HCT116 (cell line): Measurements from ENCODE around the gene SCRN1. TPM values are rescaled to one million over a fixed set of nuclear protein-coding genes. Genes with fewer than 3 reads are reported as not detected.

ENCODE experiments used
- ATAC-seq: fragments of 200-7000 bp; cut with Tn5 transposase; 2 replicates; pipeline ENCODE4 v1.9.1; 2020; ENCODE audit warnings: mild to moderate bottlenecking, moderate library complexity
- BruUV-seq: library from RNA; stranded (reverse); fragments of 400-500 nt; replicated peaks from 2 replicates; lab custom pipeline; 2021; lab: Mats Ljungman, UMichigan
- CTCF ChIA-PET: fragments of 300-600 bp; sonication (Branson Sonifier 250); formaldehyde crosslinking; loops from one replicate; lab custom pipeline; 2021; ENCODE audit warnings: antibody characterized with exemption; lab: Charles Lee
- POLR2A ChIA-PET: fragments of 300-600, 350-600 bp; sonication (Branson Sonifier 250); formaldehyde crosslinking; loops from one replicate; lab custom pipeline; 2021; ENCODE audit warnings: antibody characterized with exemption; lab: Charles Lee
- RAD21 ChIA-PET, 2 experiments: fragments of 300-600 bp; sonication (Branson Sonifier 250); formaldehyde crosslinking; loops; one replicate each; lab custom pipeline; 2023; ENCODE audit warnings: low total read pairs in 2 of 2; ENCODE audit not compliant: uncharacterized antibody in 2 of 2, unreplicated experiment in 2 of 2, low non-redundant PET in 1 of 2; lab: Charles Lee
- DNase-seq: peaks from one replicate; pipeline ENCODE4 v3.0.0-alpha.2; 2010; ENCODE audit warnings: low read depth, low spot score
- H2AFZ ChIP-seq: fragments of 200-600 bp; shearing (Covaris generic), sonication (generic); 2 replicates; pipeline ENCODE4 v1.6.1; 2017; ENCODE audit warnings: low read depth, mixed run types, mixed read lengths, antibody characterized with exemption, low read length; ENCODE audit not compliant: poor library complexity, severe bottlenecking
- H3K27ac ChIP-seq: 2 replicates; pipeline ENCODE4 v1.5.1; 2012; ENCODE audit warnings: low read depth, low read length
- H3K27me3 ChIP-seq: fragments of 200-600 bp; sonication (generic); 2 replicates; pipeline ENCODE4 v1.6.1; 2016; ENCODE audit warnings: mixed run types, low read length, mixed read lengths; ENCODE audit not compliant: insufficient read depth
- H3K36me3 ChIP-seq, 2 experiments: fragments of 200-500 bp in 1 of 2; fragments of 200-600 bp in 1 of 2; sonication (Bioruptor generic) in 1 of 2; sonication (generic) in 1 of 2; 2 replicates each; pipeline versions ENCODE4 v1.5.1 to v1.6.1; 2014 to 2016; ENCODE audit warnings: low read length in 2 of 2, inconsistent platforms in 1 of 2, mixed read lengths in 1 of 2, mixed run types in 1 of 2; ENCODE audit not compliant: insufficient read depth in 2 of 2, control insufficient read depth in 1 of 2
- H3K4me1 ChIP-seq, 2 experiments: fragments of 200-600 bp in 1 of 2; sonication (generic) in 1 of 2; 2 replicates each; pipeline versions ENCODE4 v1.5.1 to v1.6.1; 2012 to 2017; ENCODE audit warnings: low read length in 2 of 2, inconsistent platforms in 1 of 2, mild to moderate bottlenecking in 1 of 2, mixed read lengths in 1 of 2, mixed run types in 1 of 2, moderate library complexity in 1 of 2; ENCODE audit not compliant: insufficient read depth in 2 of 2, control insufficient read depth in 1 of 2
- H3K4me2 ChIP-seq: fragments of 200-600 bp; sonication (generic); 2 replicates; pipeline ENCODE4 v1.6.1; 2017; ENCODE audit warnings: mixed run types, low read length, mixed read lengths
- H3K4me3 ChIP-seq, 2 experiments: fragments of 200-600 bp in 1 of 2; sonication (generic) in 1 of 2; replicated peaks in 1 of 2; 2 replicates each; pipeline ENCODE4 v1.5.1; 2011 to 2016; ENCODE audit warnings: low read length in 2 of 2, control low read depth in 1 of 2, low read depth in 1 of 2, mild to moderate bottlenecking in 1 of 2, mixed read lengths in 1 of 2, mixed run types in 1 of 2
- H3K79me2 ChIP-seq: fragments of 200-600 bp; sonication (generic); 2 replicates; pipeline ENCODE4 v1.6.1; 2017; ENCODE audit warnings: mild to moderate bottlenecking, mixed run types, low read length, moderate library complexity, mixed read lengths; ENCODE audit not compliant: insufficient read depth
- H3K9ac ChIP-seq: fragments of 200-600 bp; sonication (generic); 2 replicates; pipeline ENCODE4 v1.6.1; 2016; ENCODE audit warnings: low read length, mixed read lengths
- H3K9me2 ChIP-seq: fragments of 200-600 bp; sonication (generic), shearing (Covaris generic); 2 replicates; pipeline ENCODE4 v1.6.1; 2017; ENCODE audit warnings: mixed run types, mild to moderate bottlenecking, moderate library complexity; ENCODE audit not compliant: insufficient read depth
- H3K9me3 ChIP-seq, 2 experiments: fragments of 200-500 bp in 1 of 2; fragments of 200-600 bp in 1 of 2; sonication (Bioruptor generic) in 1 of 2; sonication (generic) in 1 of 2; 2 replicates each; pipeline ENCODE4 v1.6.1; 2014 to 2017; ENCODE audit warnings: low read length in 2 of 2, mixed read lengths in 2 of 2, inconsistent platforms in 1 of 2, low read depth in 1 of 2, mild to moderate bottlenecking in 1 of 2, mixed run types in 1 of 2, moderate library complexity in 1 of 2; ENCODE audit not compliant: control insufficient read depth in 1 of 2, insufficient read depth in 1 of 2
- H4K20me1 ChIP-seq: fragments of 200-600 bp; sonication (generic), shearing (Covaris generic); 2 replicates; pipeline ENCODE4 v1.6.1; 2017; ENCODE audit warnings: mixed run types, mild to moderate bottlenecking, moderate library complexity; ENCODE audit not compliant: insufficient read depth
- CEBPB ChIP-seq: IDR thresholded peaks from 2 replicates; pipeline ENCODE4 v1.6.1; 2012; ENCODE audit warnings: low read depth
- ELF1 ChIP-seq: IDR thresholded peaks from 2 replicates; pipeline ENCODE4 v1.6.1; 2012; ENCODE audit warnings: low read depth, borderline replicate concordance
- SIN3A ChIP-seq: IDR thresholded peaks from 2 replicates; pipeline ENCODE4 v1.6.1; 2012; ENCODE audit warnings: low read depth
- intact Hi-C: fragments of 100-400 bp; cut with micrococcal nuclease; formaldehyde crosslinking; loops from 2 replicates; pipeline ENCODE4 v1.10.0; 2022
- total RNA-seq: library from RNA; stranded (reverse); gene quantifications from one replicate; pipeline ENCODE4 v1.2.1, GENCODE V29; 2021; ENCODE audit not compliant: unreplicated experiment
- TF ChIP-seq, protein P1 (sequence below): IDR thresholded peaks from 2 replicates; pipeline ENCODE4 v1.6.1; 2012; ENCODE audit warnings: low read depth
- TF ChIP-seq, protein P2 (sequence below): IDR thresholded peaks from 2 replicates; pipeline ENCODE4 v1.6.1; 2011; ENCODE audit warnings: mild to moderate bottlenecking, low read length, moderate library complexity; ENCODE audit not compliant: insufficient replicate concordance; ENCODE audit errors: extremely low read depth
- TF ChIP-seq, protein P3 (sequence below): IDR thresholded peaks from 2 replicates; pipeline ENCODE4 v1.6.1; 2012
- TF ChIP-seq, protein P4 (sequence below): IDR thresholded peaks from 2 replicates; pipeline ENCODE4 v1.6.1; 2012

Gene SCRN1
- total RNA-seq, 1 experiment from 2014 or later = 76.8 TPM

DNA sequence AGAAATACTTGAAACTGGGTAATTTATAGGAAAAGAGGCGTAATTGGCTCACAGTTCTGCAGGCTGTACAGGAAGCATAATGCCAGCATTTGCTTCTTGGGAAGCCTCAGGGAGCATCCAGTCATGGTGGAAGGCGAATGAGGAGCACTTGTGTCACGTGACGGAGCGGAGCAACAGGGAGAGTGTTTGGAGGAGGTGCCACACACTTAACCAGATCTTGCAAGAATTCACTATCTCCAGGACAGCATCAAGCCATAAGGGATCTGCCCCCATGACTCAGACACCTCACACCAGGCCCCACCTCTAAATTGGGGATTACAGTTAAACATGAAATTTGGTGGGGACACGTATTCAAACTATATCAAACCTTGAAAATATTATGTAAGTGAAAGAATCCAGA lies 94.0 kb downstream of the SCRN1 start:
- RAD21 ChIA-PET = no interaction called here
- BruUV-seq = no TSS peak

More for the DNA sequence above, 94.0 kb downstream of the SCRN1 start:
- H3K27ac ChIP-seq = no peak overlapping the region
- H3K27me3 ChIP-seq = no peaks in the 10 kb centered on the region
- H3K9me3 ChIP-seq = no peaks in the 10 kb centered on the region
- ATAC-seq = no peak
- ChIA-PET CTCF (no interaction called here), POLR2A (no interaction called here)
- H3K4me3 ChIP-seq = no peak overlapping the region
- H4K20me1 ChIP-seq = no peaks in the 10 kb centered on the region
- TF ChIP-seq CEBPB = no peak
- no peak for TF ChIP-seq ELF1
- TF ChIP-seq SIN3A = no peak
- TF ChIP-seq, protein P1, sequence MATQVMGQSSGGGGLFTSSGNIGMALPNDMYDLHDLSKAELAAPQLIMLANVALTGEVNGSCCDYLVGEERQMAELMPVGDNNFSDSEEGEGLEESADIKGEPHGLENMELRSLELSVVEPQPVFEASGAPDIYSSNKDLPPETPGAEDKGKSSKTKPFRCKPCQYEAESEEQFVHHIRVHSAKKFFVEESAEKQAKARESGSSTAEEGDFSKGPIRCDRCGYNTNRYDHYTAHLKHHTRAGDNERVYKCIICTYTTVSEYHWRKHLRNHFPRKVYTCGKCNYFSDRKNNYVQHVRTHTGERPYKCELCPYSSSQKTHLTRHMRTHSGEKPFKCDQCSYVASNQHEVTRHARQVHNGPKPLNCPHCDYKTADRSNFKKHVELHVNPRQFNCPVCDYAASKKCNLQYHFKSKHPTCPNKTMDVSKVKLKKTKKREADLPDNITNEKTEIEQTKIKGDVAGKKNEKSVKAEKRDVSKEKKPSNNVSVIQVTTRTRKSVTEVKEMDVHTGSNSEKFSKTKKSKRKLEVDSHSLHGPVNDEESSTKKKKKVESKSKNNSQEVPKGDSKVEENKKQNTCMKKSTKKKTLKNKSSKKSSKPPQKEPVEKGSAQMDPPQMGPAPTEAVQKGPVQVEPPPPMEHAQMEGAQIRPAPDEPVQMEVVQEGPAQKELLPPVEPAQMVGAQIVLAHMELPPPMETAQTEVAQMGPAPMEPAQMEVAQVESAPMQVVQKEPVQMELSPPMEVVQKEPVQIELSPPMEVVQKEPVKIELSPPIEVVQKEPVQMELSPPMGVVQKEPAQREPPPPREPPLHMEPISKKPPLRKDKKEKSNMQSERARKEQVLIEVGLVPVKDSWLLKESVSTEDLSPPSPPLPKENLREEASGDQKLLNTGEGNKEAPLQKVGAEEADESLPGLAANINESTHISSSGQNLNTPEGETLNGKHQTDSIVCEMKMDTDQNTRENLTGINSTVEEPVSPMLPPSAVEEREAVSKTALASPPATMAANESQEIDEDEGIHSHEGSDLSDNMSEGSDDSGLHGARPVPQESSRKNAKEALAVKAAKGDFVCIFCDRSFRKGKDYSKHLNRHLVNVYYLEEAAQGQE = no peak
- TF ChIP-seq, protein P2, sequence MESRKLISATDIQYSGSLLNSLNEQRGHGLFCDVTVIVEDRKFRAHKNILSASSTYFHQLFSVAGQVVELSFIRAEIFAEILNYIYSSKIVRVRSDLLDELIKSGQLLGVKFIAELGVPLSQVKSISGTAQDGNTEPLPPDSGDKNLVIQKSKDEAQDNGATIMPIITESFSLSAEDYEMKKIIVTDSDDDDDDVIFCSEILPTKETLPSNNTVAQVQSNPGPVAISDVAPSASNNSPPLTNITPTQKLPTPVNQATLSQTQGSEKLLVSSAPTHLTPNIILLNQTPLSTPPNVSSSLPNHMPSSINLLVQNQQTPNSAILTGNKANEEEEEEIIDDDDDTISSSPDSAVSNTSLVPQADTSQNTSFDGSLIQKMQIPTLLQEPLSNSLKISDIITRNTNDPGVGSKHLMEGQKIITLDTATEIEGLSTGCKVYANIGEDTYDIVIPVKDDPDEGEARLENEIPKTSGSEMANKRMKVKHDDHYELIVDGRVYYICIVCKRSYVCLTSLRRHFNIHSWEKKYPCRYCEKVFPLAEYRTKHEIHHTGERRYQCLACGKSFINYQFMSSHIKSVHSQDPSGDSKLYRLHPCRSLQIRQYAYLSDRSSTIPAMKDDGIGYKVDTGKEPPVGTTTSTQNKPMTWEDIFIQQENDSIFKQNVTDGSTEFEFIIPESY = no peak
- TF ChIP-seq, protein P3, sequence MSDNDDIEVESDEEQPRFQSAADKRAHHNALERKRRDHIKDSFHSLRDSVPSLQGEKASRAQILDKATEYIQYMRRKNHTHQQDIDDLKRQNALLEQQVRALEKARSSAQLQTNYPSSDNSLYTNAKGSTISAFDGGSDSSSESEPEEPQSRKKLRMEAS = no peak
- TF ChIP-seq, protein P4, sequence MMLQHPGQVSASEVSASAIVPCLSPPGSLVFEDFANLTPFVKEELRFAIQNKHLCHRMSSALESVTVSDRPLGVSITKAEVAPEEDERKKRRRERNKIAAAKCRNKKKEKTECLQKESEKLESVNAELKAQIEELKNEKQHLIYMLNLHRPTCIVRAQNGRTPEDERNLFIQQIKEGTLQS = no peak
- TF ChIP-seq, all 23 proteins: peak for 0
- no peaks in the 10 kb centered on the region for H3K4me1 ChIP-seq
- no peak for DNase-seq
- H3K9ac ChIP-seq = no peak overlapping the region
- H2AFZ ChIP-seq = no peak overlapping the region
- no peaks in the 10 kb centered on the region for H3K79me2 ChIP-seq
- H3K4me2 ChIP-seq = no peak overlapping the region
- intact Hi-C loops = no loop called here
- no peaks in the 10 kb centered on the region for H3K9me2 ChIP-seq
- peaks cover 0 to 3% of the 10 kb centered on the region in 2 experiments; a peak in 1 of 4 replicates for H3K36me3 ChIP-seq
